Fibroblast of mammary gland (primary cell): Measurements from ENCODE around the gene HDLBP.
"Not testable (repeated sequence)": the region's sequence is repeated elsewhere in the genome, so short reads cannot be mapped to it uniquely, and the experiment has no call there.

Source experiments
- DNase-seq: peaks from one replicate; pipeline ENCODE4 v3.0.0-alpha.2; 2010; ENCODE audit warnings: low read depth
- H3K4me3 ChIP-seq: 2 replicates; pipeline ENCODE4 v1.5.1; 2011; ENCODE audit warnings: low read depth, mild to moderate bottlenecking, low read length, moderate library complexity; ENCODE audit not compliant: control insufficient read depth
- TF ChIP-seq, protein P1 (sequence below): conservative IDR thresholded peaks from 2 replicates; pipeline ENCODE4 v1.5.1; 2011; ENCODE audit warnings: low read depth, low read length, inconsistent platforms; ENCODE audit not compliant: control insufficient read depth, insufficient read depth

The HDLBP gene

DNA sequence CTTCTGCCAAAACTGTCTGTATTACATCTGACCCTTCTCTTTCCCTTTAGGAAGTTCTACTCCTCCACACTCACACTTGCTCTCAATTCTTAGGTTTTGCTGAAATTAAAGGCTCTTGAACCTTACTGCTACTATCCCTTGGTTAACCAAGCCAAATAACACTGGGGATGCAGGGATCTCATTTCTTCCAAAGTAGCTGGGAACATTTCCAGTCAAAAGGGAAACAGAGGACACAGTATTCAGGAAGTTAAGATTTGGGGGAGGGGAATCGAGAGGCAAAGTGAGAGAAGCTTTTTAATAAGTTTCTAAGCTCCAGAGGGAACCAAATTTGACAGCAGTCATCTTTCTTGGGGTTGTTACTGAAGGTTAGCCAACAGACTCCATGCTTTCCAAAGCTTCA lies 6.4 kb upstream of the HDLBP start:
- no peak overlapping the region for H3K4me3 ChIP-seq
- TF ChIP-seq, protein P1, sequence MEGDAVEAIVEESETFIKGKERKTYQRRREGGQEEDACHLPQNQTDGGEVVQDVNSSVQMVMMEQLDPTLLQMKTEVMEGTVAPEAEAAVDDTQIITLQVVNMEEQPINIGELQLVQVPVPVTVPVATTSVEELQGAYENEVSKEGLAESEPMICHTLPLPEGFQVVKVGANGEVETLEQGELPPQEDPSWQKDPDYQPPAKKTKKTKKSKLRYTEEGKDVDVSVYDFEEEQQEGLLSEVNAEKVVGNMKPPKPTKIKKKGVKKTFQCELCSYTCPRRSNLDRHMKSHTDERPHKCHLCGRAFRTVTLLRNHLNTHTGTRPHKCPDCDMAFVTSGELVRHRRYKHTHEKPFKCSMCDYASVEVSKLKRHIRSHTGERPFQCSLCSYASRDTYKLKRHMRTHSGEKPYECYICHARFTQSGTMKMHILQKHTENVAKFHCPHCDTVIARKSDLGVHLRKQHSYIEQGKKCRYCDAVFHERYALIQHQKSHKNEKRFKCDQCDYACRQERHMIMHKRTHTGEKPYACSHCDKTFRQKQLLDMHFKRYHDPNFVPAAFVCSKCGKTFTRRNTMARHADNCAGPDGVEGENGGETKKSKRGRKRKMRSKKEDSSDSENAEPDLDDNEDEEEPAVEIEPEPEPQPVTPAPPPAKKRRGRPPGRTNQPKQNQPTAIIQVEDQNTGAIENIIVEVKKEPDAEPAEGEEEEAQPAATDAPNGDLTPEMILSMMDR: no peak
- no peak for DNase-seq

DNA sequence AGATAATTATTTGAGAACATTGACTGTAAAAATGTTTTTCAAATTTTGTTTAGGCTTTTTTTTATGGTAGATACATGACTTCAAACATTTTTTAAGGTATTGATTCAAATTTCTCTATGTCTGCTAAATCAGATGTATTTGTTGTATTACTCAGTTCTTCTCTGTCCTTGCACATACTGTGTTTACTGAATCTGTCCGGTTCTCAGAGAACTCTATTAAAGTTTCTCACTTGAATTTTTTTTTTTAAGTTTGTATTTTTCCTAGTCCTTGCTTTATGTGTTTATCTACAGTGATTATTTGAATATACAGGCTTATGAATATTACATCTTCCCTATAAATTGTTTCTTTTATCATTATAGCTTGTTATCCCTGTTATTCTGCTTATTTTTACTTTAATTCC lies 5.6 kb upstream of the HDLBP start:
- DNase-seq: no peak
- TF ChIP-seq, protein P1: no peak
- no peak overlapping the region for H3K4me3 ChIP-seq

DNA sequence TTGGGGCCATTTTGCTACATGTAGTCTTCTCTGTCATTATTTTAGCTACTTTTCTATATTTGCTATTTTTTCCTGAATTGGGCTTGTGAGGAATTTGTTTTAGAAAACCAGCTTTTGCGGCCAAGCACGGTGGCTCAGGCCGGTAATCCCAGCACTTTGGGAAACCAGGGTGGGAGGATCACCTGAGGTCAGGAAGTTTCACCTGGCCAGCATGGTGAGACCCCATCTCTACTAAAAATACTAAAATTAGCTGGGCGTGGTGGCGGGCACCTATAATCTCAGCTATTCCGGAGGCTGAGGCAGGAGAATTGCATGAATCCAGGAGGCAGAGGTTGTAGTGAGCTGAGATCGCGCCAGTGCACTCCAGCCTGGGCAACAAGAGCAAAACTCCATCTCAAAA lies 4.9 kb upstream of the HDLBP start:
- no peak overlapping the region for H3K4me3 ChIP-seq
- DNase-seq: no peak
- TF ChIP-seq, protein P1: no peak

DNA sequence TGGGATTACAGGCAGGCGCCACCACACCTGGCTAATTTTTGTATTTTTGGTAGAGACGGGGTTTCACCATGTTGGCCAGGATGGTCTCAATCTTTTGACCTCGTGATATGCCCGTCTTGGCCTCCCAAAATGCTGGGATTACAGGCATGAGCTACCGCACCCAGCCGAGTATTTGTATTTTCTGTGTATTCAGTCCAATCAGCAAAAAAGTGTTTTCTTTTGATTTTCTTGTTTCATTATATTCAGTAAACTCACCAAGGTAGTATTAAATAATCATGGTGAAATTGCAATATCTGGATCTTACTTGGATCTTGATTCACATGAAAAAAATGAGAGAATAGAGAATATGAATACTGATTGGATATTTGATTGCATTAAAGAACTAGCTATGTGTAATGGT lies 3.4 kb upstream of the HDLBP start:
- H3K4me3 ChIP-seq, DNase-seq: not testable (repeated sequence)

DNA sequence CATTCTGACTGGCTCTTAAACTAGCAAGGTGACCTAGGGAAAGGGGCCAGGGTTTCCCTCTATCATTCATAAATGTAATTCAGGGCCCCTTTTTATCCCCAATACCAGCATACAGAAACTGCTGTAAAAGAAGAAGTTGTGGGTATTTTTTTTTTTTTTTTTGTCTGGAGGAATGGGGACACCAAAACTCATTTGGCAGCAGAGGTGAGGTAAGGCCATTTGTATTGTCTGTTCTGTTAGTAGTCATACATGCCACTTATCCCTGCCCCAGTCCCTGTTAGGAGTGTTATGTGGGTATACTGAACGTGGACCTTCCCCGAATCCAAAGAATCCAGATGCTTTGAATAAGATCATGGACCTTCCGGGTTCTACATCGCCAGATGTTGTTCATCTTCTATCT lies 1.9 kb upstream of the HDLBP start:
- peak overlapping the region; percentile 80 for H3K4me3 ChIP-seq
- DNase-seq: no peak
- TF ChIP-seq, protein P1: no peak

DNA sequence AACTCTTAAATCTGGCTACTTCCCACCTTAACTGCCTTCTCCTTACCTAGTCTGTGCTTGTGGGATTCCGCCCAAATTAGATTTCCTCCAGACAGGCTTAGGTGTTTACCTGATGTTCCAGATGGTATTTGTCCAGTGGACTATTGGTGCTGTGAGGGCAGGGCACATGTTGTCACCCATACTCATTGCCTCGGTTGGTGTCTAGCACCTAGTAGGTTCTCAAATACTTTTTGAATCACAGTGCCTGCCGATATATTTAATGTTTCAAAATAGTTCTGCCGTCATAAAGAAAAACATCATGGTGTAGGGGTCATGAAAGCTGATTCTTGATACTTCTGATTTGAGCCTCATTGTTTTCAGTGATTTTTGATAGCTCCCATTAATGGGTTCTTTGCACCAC lies 1.4 kb upstream of the HDLBP start:
- DNase-seq: no peak
- peak overlapping the region; percentile 80 for H3K4me3 ChIP-seq
- TF ChIP-seq, protein P1: no peak

DNA sequence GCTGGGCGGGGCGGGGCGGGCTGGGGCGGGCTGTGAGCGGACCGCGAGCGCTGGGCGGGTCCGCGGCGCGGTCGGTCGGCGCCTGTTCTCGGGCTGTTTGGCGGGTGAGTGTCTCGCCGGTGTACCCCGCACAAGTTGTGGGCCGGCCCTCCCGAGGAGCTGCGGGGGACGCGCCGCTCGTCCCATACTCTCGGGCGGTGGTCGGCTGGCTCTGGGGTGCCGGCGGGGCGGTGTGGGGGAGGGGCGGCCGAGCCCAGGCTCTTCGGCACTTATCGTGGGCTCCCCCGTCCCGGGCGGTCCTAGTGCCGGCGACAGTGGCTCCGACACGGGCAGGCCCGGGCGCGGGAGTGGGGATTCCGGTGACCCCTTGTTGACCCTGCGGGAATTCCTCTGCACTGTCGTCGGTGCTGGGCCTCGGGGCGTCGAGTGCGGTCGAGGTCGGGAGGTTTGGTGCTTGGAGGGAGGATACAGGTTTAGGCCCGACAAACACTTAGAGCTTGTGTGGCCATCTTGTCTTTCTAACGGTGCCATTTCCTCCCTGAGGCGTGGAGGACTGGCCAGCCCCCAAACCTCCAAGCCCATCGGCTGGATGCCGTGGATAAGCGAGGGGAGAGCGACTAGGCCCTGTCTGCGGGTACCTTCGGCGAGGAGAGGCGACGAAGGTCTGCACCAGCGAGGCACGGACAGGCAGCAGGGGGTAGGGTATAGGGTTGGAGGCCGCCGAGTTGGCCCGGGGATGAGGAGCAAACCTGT lies 583 bp upstream of the HDLBP start, which contains the start of gene SEPTIN2:
Gene SEPTIN2, plus strand, starts transcription at position 47 of the 753 bp plus-strand sequence. CDS start 8,308 bp downstream, outside the sequence.
- TF ChIP-seq, protein P1: no peak
- DNase-seq: peak; percentile 41
- peak within 1 kb of the TSS; percentile 90 for H3K4me3 ChIP-seq
